Measurements from ENCODE around the gene RNASEH2A. TPM values are rescaled to one million over a fixed set of nuclear protein-coding genes. Genes with fewer than 3 reads are reported as not detected.

Gene RNASEH2A
- total RNA-seq, 1 experiment from 2014 or later, result 72.9 TPM

DNA sequence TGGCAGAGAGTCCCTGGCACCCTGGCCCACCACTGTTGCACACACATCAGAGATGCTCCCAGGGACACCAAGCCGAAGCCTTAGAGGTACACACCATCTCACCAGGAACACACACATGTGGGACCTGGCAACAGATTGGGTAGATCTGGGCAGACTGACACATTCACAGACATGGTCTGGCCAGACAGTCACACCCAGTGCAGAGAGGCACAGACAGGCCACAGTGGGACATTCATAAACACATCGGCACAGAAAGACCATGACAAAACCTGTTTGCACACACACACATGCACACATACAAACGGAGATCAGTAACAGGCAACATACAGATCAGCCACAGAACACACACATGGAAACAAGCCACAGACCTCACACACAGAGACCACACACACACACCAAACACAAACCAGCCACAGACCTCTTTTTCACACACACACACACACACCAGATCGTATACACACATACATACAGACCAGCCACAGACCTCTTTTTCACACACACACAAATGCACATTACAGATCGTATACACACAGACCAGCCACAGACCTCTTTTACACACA lies 21.4 kb upstream of the RNASEH2A start (continued):
- TF ChIP-seq, protein P1, sequence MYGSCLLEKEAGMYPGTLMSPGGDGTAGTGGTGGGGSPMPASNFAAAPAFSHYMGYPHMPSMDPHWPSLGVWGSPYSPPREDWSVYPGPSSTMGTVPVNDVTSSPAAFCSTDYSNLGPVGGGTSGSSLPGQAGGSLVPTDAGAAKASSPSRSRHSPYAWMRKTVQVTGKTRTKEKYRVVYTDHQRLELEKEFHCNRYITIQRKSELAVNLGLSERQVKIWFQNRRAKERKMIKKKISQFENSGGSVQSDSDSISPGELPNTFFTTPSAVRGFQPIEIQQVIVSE (CRISPR knock-in tag; IDR thresholded peaks at IDR 0.05; ENCODE audit: borderline replicate concordance), result no peak
- TF ChIP-seq ELF4 (CRISPR knock-in tag; IDR thresholded peaks at IDR 0.05; ENCODE audit: low read depth) (no peak), JAZF1 (CRISPR knock-in tag; IDR thresholded peaks at IDR 0.05) (no peak), ZNF232 (CRISPR knock-in tag; IDR thresholded peaks at IDR 0.05) (no peak), IRF2 (CRISPR knock-in tag; IDR thresholded peaks at IDR 0.05; ENCODE audit: borderline replicate concordance, low read depth) (no peak)
- TF ChIP-seq, protein P2, sequence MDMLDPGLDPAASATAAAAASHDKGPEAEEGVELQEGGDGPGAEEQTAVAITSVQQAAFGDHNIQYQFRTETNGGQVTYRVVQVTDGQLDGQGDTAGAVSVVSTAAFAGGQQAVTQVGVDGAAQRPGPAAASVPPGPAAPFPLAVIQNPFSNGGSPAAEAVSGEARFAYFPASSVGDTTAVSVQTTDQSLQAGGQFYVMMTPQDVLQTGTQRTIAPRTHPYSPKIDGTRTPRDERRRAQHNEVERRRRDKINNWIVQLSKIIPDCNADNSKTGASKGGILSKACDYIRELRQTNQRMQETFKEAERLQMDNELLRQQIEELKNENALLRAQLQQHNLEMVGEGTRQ (CRISPR knock-in tag; IDR thresholded peaks at IDR 0.05), result no peak
- TF ChIP-seq, protein P3, sequence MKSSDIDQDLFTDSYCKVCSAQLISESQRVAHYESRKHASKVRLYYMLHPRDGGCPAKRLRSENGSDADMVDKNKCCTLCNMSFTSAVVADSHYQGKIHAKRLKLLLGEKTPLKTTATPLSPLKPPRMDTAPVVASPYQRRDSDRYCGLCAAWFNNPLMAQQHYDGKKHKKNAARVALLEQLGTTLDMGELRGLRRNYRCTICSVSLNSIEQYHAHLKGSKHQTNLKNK (CRISPR knock-in tag; IDR thresholded peaks at IDR 0.05), result no peak
- TF ChIP-seq, protein P4, sequence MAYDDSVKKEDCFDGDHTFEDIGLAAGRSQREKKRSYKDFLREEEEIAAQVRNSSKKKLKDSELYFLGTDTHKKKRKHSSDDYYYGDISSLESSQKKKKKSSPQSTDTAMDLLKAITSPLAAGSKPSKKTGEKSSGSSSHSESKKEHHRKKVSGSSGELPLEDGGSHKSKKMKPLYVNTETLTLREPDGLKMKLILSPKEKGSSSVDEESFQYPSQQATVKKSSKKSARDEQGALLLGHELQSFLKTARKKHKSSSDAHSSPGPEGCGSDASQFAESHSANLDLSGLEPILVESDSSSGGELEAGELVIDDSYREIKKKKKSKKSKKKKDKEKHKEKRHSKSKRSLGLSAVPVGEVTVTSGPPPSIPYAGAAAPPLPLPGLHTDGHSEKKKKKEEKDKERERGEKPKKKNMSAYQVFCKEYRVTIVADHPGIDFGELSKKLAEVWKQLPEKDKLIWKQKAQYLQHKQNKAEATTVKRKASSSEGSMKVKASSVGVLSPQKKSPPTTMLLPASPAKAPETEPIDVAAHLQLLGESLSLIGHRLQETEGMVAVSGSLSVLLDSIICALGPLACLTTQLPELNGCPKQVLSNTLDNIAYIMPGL (CRISPR knock-in tag; IDR thresholded peaks at IDR 0.05), result no peak

DNA sequence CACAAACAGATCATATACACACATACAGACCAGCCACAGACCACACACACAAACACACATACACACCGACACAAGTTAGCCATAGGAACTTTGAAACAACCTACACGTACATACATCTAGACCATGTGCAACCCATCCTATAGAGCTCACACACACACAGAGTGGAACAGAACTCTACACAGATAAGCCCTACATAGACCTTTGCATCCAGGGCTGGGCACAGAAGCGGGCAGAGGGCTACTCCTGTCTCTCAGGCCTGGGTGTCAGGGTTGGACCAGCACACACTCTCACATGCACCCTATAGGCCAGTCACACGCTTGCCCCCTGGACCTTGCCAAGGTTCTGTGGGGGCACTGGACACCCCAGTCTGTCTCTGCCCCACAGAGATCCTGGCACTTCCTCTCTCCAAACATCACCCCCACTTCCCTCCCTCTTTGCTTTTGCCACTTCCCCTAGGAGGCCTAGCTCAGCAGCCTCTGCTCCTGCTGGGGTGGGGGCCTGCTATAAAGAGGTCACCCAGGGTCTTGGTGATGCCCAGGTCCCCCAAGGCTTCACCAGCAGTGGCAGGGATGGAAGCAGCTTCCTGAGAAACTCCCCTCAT lies 20.9 kb upstream of the RNASEH2A start:
- TF ChIP-seq ZNF416 (CRISPR knock-in tag; IDR thresholded peaks at IDR 0.05), result no peak
- no peak for TF ChIP-seq ETV6 (CRISPR knock-in tag; IDR thresholded peaks at IDR 0.05)
- no peak for TF ChIP-seq GTF2I (CRISPR knock-in tag; conservative IDR thresholded peaks at IDR 0.05)
- TF ChIP-seq NR1H2 (CRISPR knock-in tag; IDR thresholded peaks at IDR 0.05), result no peak
- TF ChIP-seq ESRRA (CRISPR knock-in tag; IDR thresholded peaks at IDR 0.05; ENCODE audit: borderline replicate concordance), result no peak
- TF ChIP-seq ZBTB21 (CRISPR knock-in tag; IDR thresholded peaks at IDR 0.05; ENCODE audit: borderline replicate concordance), result no peak
- no peak for TF ChIP-seq ELF4 (CRISPR knock-in tag; IDR thresholded peaks at IDR 0.05; ENCODE audit: low read depth)
- TF ChIP-seq, protein P5, sequence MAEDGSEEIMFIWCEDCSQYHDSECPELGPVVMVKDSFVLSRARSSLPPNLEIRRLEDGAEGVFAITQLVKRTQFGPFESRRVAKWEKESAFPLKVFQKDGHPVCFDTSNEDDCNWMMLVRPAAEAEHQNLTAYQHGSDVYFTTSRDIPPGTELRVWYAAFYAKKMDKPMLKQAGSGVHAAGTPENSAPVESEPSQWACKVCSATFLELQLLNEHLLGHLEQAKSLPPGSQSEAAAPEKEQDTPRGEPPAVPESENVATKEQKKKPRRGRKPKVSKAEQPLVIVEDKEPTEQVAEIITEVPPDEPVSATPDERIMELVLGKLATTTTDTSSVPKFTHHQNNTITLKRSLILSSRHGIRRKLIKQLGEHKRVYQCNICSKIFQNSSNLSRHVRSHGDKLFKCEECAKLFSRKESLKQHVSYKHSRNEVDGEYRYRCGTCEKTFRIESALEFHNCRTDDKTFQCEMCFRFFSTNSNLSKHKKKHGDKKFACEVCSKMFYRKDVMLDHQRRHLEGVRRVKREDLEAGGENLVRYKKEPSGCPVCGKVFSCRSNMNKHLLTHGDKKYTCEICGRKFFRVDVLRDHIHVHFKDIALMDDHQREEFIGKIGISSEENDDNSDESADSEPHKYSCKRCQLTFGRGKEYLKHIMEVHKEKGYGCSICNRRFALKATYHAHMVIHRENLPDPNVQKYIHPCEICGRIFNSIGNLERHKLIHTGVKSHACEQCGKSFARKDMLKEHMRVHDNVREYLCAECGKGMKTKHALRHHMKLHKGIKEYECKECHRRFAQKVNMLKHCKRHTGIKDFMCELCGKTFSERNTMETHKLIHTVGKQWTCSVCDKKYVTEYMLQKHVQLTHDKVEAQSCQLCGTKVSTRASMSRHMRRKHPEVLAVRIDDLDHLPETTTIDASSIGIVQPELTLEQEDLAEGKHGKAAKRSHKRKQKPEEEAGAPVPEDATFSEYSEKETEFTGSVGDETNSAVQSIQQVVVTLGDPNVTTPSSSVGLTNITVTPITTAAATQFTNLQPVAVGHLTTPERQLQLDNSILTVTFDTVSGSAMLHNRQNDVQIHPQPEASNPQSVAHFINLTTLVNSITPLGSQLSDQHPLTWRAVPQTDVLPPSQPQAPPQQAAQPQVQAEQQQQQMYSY (CRISPR knock-in tag; IDR thresholded peaks at IDR 0.05), result no peak
- TF ChIP-seq ZNF317 (CRISPR knock-in tag; IDR thresholded peaks at IDR 0.05; ENCODE audit: borderline replicate concordance, low read depth), result no peak
- TF ChIP-seq, protein P6, sequence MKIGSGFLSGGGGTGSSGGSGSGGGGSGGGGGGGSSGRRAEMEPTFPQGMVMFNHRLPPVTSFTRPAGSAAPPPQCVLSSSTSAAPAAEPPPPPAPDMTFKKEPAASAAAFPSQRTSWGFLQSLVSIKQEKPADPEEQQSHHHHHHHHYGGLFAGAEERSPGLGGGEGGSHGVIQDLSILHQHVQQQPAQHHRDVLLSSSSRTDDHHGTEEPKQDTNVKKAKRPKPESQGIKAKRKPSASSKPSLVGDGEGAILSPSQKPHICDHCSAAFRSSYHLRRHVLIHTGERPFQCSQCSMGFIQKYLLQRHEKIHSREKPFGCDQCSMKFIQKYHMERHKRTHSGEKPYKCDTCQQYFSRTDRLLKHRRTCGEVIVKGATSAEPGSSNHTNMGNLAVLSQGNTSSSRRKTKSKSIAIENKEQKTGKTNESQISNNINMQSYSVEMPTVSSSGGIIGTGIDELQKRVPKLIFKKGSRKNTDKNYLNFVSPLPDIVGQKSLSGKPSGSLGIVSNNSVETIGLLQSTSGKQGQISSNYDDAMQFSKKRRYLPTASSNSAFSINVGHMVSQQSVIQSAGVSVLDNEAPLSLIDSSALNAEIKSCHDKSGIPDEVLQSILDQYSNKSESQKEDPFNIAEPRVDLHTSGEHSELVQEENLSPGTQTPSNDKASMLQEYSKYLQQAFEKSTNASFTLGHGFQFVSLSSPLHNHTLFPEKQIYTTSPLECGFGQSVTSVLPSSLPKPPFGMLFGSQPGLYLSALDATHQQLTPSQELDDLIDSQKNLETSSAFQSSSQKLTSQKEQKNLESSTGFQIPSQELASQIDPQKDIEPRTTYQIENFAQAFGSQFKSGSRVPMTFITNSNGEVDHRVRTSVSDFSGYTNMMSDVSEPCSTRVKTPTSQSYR (CRISPR knock-in tag; IDR thresholded peaks at IDR 0.05), result no peak
- no peak for TF ChIP-seq MXD4 (CRISPR knock-in tag; IDR thresholded peaks at IDR 0.05; ENCODE audit: borderline replicate concordance)
- no peak for TF ChIP-seq PRRX2 (CRISPR knock-in tag; IDR thresholded peaks at IDR 0.05)
- H3K9me3 Mint-ChIP-seq, result no peaks in the 10 kb centered on the region
- no peaks in the 10 kb centered on the region for H3K36me3 Mint-ChIP-seq
- no peak overlapping the region for H3K4me3 Mint-ChIP-seq
- POLR2A ChIA-PET, result no interaction called here
- no peak overlapping the region for H3K27ac Mint-ChIP-seq
- ATAC-seq (no peak), DNase-seq (ENCODE audit: low spot score) (no peak)
- H3K4me1 Mint-ChIP-seq, result peaks cover 22% of the 10 kb centered on the region
- CTCF ChIA-PET, result interaction anchor here (1.2 to 2.1 kb wide), 2 partner anchors 8 to 11 kb away, joined by 4 to 5 read pairs; no protein-coding TSS in a partner anchor
- H3K27me3 Mint-ChIP-seq (ENCODE audit: low read depth), result peaks cover 1% of the 10 kb centered on the region
